CD4-positive, alpha-beta memory T cell (primary cell): ENCODE data around the gene TMEM98. TPM values are rescaled to one million over a fixed set of nuclear protein-coding genes. Genes with fewer than 3 reads are reported as not detected.
A peak's percentile ranks its signal among the peaks of the same experiment; 100 is the strongest.
"Not testable (repeated sequence)": the region's sequence is repeated elsewhere in the genome, so short reads cannot be mapped to it uniquely, and the experiment has no call there.

ENCODE experiments used
- CTCF ChIA-PET: fragments of 350-600 bp; sonication (Branson Sonifier 250); formaldehyde crosslinking; loops from one replicate; lab custom pipeline; 2021; ENCODE audit warnings: inconsistent platforms; ENCODE audit not compliant: partially characterized antibody; lab: Charles Lee
- POLR2A ChIA-PET: fragments of 350-600 bp; sonication (Branson Sonifier 250); formaldehyde crosslinking; loops from one replicate; lab custom pipeline; 2021; ENCODE audit not compliant: partially characterized antibody; lab: Charles Lee
- DNase-seq, 5 donors: peaks; one replicate each; pipeline versions ENCODE4 v3.0.0 to v3.0.0-alpha.2; 2020 to 2022; ENCODE audit warnings: mixed read lengths in 1 of 5
- H3K27ac ChIP-seq: one replicate; pipeline ENCODE4 v1.7.0; 2013; ENCODE audit warnings: low read depth, low read length
- H3K27me3 ChIP-seq: 2 replicates; pipeline ENCODE4 v1.7.0; 2013; ENCODE audit warnings: mild to moderate bottlenecking, low read length, moderate library complexity; ENCODE audit not compliant: insufficient read depth
- H3K36me3 ChIP-seq: 2 replicates; pipeline ENCODE4 v1.7.0; 2013; ENCODE audit warnings: mild to moderate bottlenecking, low read length, moderate library complexity; ENCODE audit not compliant: insufficient read depth
- H3K4me1 ChIP-seq: 2 replicates; pipeline ENCODE4 v1.7.0; 2013; ENCODE audit warnings: mild to moderate bottlenecking, low read length, moderate library complexity; ENCODE audit not compliant: insufficient read depth
- H3K4me3 ChIP-seq, 2 donors: one replicate each; pipeline ENCODE4 v1.7.0; 2013; ENCODE audit warnings: low read length in 2 of 2, mild to moderate bottlenecking in 1 of 2
- H3K9me3 ChIP-seq, 2 donors: one replicate each; pipeline ENCODE4 v1.7.0; 2013; ENCODE audit warnings: low read length in 2 of 2, control low read depth in 1 of 2; ENCODE audit not compliant: control insufficient read depth in 1 of 2
- H3K27ac Mint-ChIP-seq, 7 donors: one replicate each; pipeline ENCODE4 v1.8.0; 2020 to 2021; ENCODE audit warnings: mixed read lengths in 7 of 7, mild to moderate bottlenecking in 6 of 7, inconsistent platforms in 3 of 7, moderate library complexity in 3 of 7
- H3K27me3 Mint-ChIP-seq, 2 donors: one replicate each; pipeline ENCODE4 v1.8.0; 2020 to 2021; ENCODE audit warnings: mixed read lengths in 2 of 2
- H3K36me3 Mint-ChIP-seq, 2 donors: one replicate each; pipeline ENCODE4 v1.8.0; 2020 to 2021; ENCODE audit warnings: mixed read lengths in 2 of 2, inconsistent platforms in 1 of 2, mild to moderate bottlenecking in 1 of 2
- H3K4me1 Mint-ChIP-seq, 4 donors: one replicate each; pipeline ENCODE4 v1.8.0; 2020 to 2021; ENCODE audit warnings: mixed read lengths in 4 of 4, mild to moderate bottlenecking in 1 of 4
- H3K4me3 Mint-ChIP-seq, 8 donors: one replicate each; pipeline ENCODE4 v1.8.0; 2020 to 2021; ENCODE audit warnings: mixed read lengths in 8 of 8, mild to moderate bottlenecking in 7 of 8, moderate library complexity in 6 of 8, inconsistent platforms in 3 of 8
- H3K9me3 Mint-ChIP-seq, 8 donors: one replicate each; pipeline ENCODE4 v1.8.0; 2020 to 2021; ENCODE audit warnings: mixed read lengths in 8 of 8, mild to moderate bottlenecking in 5 of 8, inconsistent platforms in 3 of 8, moderate library complexity in 1 of 8
- intact Hi-C: fragments of 100-400 bp; cut with micrococcal nuclease; formaldehyde crosslinking; loops from one replicate; pipeline ENCODE4 v1.15.1; 2023
- polyA plus RNA-seq, 2 donors: library from polyadenylated mRNA; unstranded; fragments of 300-500 nt; fragmentation: Illumina TruSeq; gene quantifications; one replicate each; pipeline ENCODE4 v1.2.3, GENCODE V29; 2021
- total RNA-seq, 2 experiments: library from RNA; stranded (reverse); gene quantifications; one replicate each; pipeline ENCODE4 v1.2.3, GENCODE V29; 2021

Gene TMEM98
- total and polyA plus RNA-seq, 4 experiments from 2014 or later, result not detected

DNA sequence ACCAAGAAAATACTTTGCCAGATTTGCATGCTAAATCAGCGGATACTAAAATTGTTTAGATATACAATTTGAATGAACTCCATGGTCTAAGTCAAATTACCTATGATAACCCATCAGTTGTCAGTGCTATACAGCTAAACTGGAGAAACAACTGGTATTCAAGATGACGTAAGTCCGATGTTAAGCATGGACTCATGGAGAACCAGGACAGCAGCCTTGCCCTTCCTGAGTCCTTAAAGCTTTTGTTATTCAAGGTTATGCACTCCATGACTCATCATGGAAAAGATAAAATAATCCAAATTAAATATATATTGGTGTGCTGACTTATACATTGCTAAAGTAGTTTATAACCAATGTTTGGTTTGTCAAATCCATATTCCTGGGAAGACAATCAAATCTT is 4.0 kb upstream of the TMEM98 start:
- H3K9me3 Mint-ChIP-seq, H3K27ac Mint-ChIP-seq, H3K4me1 ChIP-seq, POLR2A ChIA-PET, H3K27me3 ChIP-seq, H3K4me1 Mint-ChIP-seq, H3K9me3 ChIP-seq, CTCF ChIA-PET, H3K4me3 Mint-ChIP-seq, H3K27ac ChIP-seq, H3K36me3 ChIP-seq, H3K4me3 ChIP-seq, DNase-seq, H3K36me3 Mint-ChIP-seq, intact Hi-C loops: not testable (repeated sequence)
- peaks cover 4 to 15% of the 10 kb centered on the region in 2 donors for H3K27me3 Mint-ChIP-seq

DNA sequence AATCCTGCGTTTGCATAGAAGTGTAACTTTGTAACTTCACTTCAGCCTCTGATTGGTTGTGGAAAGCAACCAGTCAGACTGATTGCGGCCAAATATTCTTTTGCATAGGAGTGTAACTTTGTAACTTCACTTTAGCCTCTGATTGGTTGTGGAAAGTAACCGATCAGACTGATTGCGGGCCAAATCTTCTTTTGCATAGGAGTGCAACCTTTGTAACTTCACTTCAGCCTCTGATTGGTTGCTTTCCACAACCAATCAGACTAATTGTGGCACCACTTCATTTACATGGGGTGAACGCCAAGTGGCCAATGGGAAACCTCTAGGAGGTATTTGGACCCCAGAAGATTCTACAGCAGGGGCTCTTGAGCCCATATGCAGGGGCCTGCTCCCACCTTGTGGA is 1.8 kb upstream of the TMEM98 start:
- CTCF ChIA-PET, result no interaction called here

GRCh38 chr17:32926789-32927188 is 1.2 kb upstream of the TMEM98 start:
- CTCF ChIA-PET, H3K36me3 ChIP-seq, H3K9me3 ChIP-seq, H3K36me3 Mint-ChIP-seq, H3K27ac Mint-ChIP-seq, H3K9me3 Mint-ChIP-seq, H3K27ac ChIP-seq, H3K4me3 Mint-ChIP-seq, H3K4me3 ChIP-seq, DNase-seq, H3K4me1 Mint-ChIP-seq, intact Hi-C loops, H3K27me3 ChIP-seq, H3K4me1 ChIP-seq: not testable (repeated sequence)
- H3K27me3 Mint-ChIP-seq, result peaks cover 20 to 32% of the 10 kb centered on the region in 2 donors
- POLR2A ChIA-PET, result interaction anchor here (0.6 kb wide), 1 partner anchor 49 kb away, joined by 3 read pairs; no protein-coding TSS in a partner anchor

More for the DNA sequence above, 1.8 kb upstream of the TMEM98 start:
- Histone ChIP-seq H3K4me1 (no peaks in the 10 kb centered on the region), H3K27me3 (peaks cover 7% of the 10 kb centered on the region), H3K36me3 (no peaks in the 10 kb centered on the region), H3K27ac (no peak overlapping the region), H3K4me3 (no peak overlapping the region), H3K9me3 (no peaks in the 10 kb centered on the region)
- DNase-seq, result no peak
- Mint-ChIP-seq H3K4me3 (no peak overlapping the region), H3K27ac (no peak overlapping the region), H3K4me1 (peaks cover 0 to 7% (median 0%) of the 10 kb centered on the region in 4 donors), H3K9me3 (no peaks in the 10 kb centered on the region), H3K27me3 (peaks cover 15 to 26% of the 10 kb centered on the region in 2 donors), H3K36me3 (no peaks in the 10 kb centered on the region)
- intact Hi-C loops, result no loop called here
- POLR2A ChIA-PET, result no interaction called here

- no peak overlapping the region for H3K4me3 ChIP-seq
- intact Hi-C loops, result no loop called here
- Mint-ChIP-seq H3K4me3 (peak overlapping the region; percentile 61 to 78 (median 70)), H3K9me3 (no peaks in the 10 kb centered on the region), H3K4me1 (peaks cover 0 to 7% (median 0%) of the 10 kb centered on the region in 4 donors), H3K36me3 (no peaks in the 10 kb centered on the region), H3K27me3 (peaks cover 21 to 33% of the 10 kb centered on the region in 2 donors), H3K27ac (no peak overlapping the region)
- no peak overlapping the region for H3K27ac ChIP-seq
- POLR2A ChIA-PET, result interaction anchor here (0.6 kb wide), 1 partner anchor 50 kb away, joined by 3 read pairs; no protein-coding TSS in a partner anchor
- no peaks in the 10 kb centered on the region for H3K4me1 ChIP-seq
- no peaks in the 10 kb centered on the region for H3K36me3 ChIP-seq
- H3K27me3 ChIP-seq, result peaks cover 7% of the 10 kb centered on the region
- CTCF ChIA-PET, result no interaction called here
- DNase-seq, result no peak
- no peaks in the 10 kb centered on the region for H3K9me3 ChIP-seq
Measured at GRCh38 chr17:32927201-32927723, 691 bp upstream of the TMEM98 start.

GRCh38 chr17:32928586-32929535 is 908 bp downstream of the TMEM98 start:
- POLR2A ChIA-PET, result no interaction called here
- H3K4me3 Mint-ChIP-seq, result no peak overlapping the region
- H3K27ac ChIP-seq, result no peak overlapping the region
- H3K9me3 ChIP-seq, result no peaks in the 10 kb centered on the region
- no peak for DNase-seq
- no peak overlapping the region for H3K27ac Mint-ChIP-seq
- intact Hi-C loops, result no loop called here
- peaks cover 7% of the 10 kb centered on the region for H3K27me3 ChIP-seq
- no peaks in the 10 kb centered on the region for H3K36me3 ChIP-seq
- no peak overlapping the region for H3K4me3 ChIP-seq
- CTCF ChIA-PET, result interaction anchor here (0.8 to 1.3 kb wide), 3 partner anchors 9 to 146 kb away, joined by 3 to 5 read pairs (median 3); no protein-coding TSS in a partner anchor
- H3K27me3 Mint-ChIP-seq, result peaks cover 29 to 36% of the 10 kb centered on the region in 2 donors
- H3K36me3 Mint-ChIP-seq, result no peaks in the 10 kb centered on the region
- H3K4me1 Mint-ChIP-seq, result peaks cover 0 to 7% (median 0%) of the 10 kb centered on the region in 4 donors
- no peaks in the 10 kb centered on the region for H3K9me3 Mint-ChIP-seq
- H3K4me1 ChIP-seq, result no peaks in the 10 kb centered on the region

DNA sequence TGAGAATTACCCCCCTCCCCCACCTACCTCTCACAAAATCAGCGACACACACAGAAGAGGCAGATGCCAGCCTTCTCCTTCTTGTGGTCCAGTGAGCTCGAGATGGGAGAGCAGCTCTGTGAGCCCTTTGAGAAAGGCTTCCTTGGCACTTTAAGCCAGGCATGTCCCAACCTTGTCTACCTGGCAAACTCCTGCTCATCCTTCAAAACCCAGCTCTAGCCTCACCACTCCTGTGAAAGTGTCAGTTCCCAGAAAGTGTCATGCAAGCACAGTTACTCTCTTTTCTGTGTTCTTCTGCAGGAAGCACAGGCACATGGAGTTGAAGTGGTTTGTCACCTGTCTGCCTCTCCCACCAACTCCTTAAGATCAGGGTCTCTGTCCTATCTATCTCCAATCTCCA is 1.6 kb downstream of the TMEM98 start:
- H3K4me1 ChIP-seq, result no peaks in the 10 kb centered on the region
- DNase-seq, result no peak
- H3K4me3 Mint-ChIP-seq, result peak overlapping the region in 2 of 8 donors; percentile 55 to 60
- no peak overlapping the region for H3K27ac ChIP-seq
- no peak overlapping the region for H3K27ac Mint-ChIP-seq
- POLR2A ChIA-PET, result no interaction called here
- intact Hi-C loops, result no loop called here
- peaks cover 7% of the 10 kb centered on the region for H3K27me3 ChIP-seq
- peaks cover 34 to 36% of the 10 kb centered on the region in 2 donors for H3K27me3 Mint-ChIP-seq
- no peaks in the 10 kb centered on the region for H3K36me3 ChIP-seq
- H3K9me3 ChIP-seq, result no peaks in the 10 kb centered on the region
- CTCF ChIA-PET, result interaction anchor here (1.3 kb wide), 1 partner anchor 146 kb away, joined by 3 read pairs; no protein-coding TSS in a partner anchor
- H3K4me1 Mint-ChIP-seq, result peaks cover 0 to 7% (median 0%) of the 10 kb centered on the region in 4 donors
- no peaks in the 10 kb centered on the region for H3K9me3 Mint-ChIP-seq
- no peaks in the 10 kb centered on the region for H3K36me3 Mint-ChIP-seq
- no peak overlapping the region for H3K4me3 ChIP-seq

DNA sequence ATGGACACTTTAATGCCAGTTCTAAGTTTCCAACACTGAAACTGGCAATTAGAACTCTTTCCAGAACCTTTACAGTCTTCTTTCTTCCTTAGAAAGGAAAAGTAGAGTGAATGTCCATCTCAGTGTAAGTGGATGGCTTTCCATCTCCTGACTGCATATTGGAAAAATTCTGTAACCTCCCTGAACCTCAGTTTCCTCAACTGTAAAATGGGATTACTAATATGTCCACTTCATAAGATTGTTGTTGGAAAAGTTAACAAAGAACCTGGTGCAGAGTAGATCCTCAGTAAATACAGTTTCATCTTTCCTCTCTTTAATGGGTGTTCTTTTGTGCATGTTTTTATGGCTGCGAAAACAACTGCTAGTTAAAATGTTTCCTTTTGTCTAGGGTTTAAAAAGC is 2.6 kb downstream of the TMEM98 start:
- Mint-ChIP-seq H3K4me3 (no peak overlapping the region), H3K27me3 (peaks cover 35 to 36% of the 10 kb centered on the region in 2 donors), H3K9me3 (no peaks in the 10 kb centered on the region), H3K36me3 (no peaks in the 10 kb centered on the region), H3K4me1 (peaks cover 0 to 7% (median 0%) of the 10 kb centered on the region in 4 donors), H3K27ac (no peak overlapping the region)
- DNase-seq, result no peak
- H3K27me3 ChIP-seq, result peaks cover 7% of the 10 kb centered on the region
- no peaks in the 10 kb centered on the region for H3K4me1 ChIP-seq
- intact Hi-C loops, result no loop called here
- H3K4me3 ChIP-seq, result no peak overlapping the region
- no peaks in the 10 kb centered on the region for H3K36me3 ChIP-seq
- no peak overlapping the region for H3K27ac ChIP-seq
- ChIA-PET POLR2A (no interaction called here), CTCF (interaction anchor here (0.7 kb wide), 1 partner anchor 11 kb away, joined by 4 read pairs; no protein-coding TSS in a partner anchor)
- H3K9me3 ChIP-seq, result no peaks in the 10 kb centered on the region
